GM21576 (cell line): Measurements from ENCODE around the gene PRICKLE3.
"Not testable (repeated sequence)": the region's sequence is repeated elsewhere in the genome, so short reads cannot be mapped to it uniquely, and the experiment has no call there.

Source experiments
- ATAC-seq: cut with Tn5 transposase; IDR thresholded peaks from one replicate; pipeline ENCODE4 v1.9.1; 2021; ENCODE audit warnings: mild to moderate bottlenecking, moderate library complexity; ENCODE audit not compliant: unreplicated experiment

The PRICKLE3 gene

GRCh38 chrX:49184294-49185281, 1.6 kb downstream of the PRICKLE3 start:
- no peak for ATAC-seq

GRCh38 chrX:49183701-49184281, 2.4 kb downstream of the PRICKLE3 start:
- no peak for ATAC-seq

- ATAC-seq: no peak
Observed at GRCh38 chrX:49179358-49179757, 6.8 kb downstream of the PRICKLE3 start.

- ATAC-seq: no peak
Observed at GRCh38 chrX:49178537-49178936, 7.6 kb downstream of the PRICKLE3 start.

- no peak for ATAC-seq
Observed at GRCh38 chrX:49177873-49178480, 8.2 kb downstream of the PRICKLE3 start.

GRCh38 chrX:49177338-49177833, 8.8 kb downstream of the PRICKLE3 start:
- no peak for ATAC-seq

- no peak for ATAC-seq
Observed at GRCh38 chrX:49176421-49177326, 9.5 kb downstream of the PRICKLE3 start.

- ATAC-seq: no peak
Observed at GRCh38 chrX:49175435-49176274, 10.5 kb downstream of the PRICKLE3 start.

GRCh38 chrX:49174723-49175122, 11.4 kb downstream of the PRICKLE3 start:
- ATAC-seq: no peak

- ATAC-seq: not testable (repeated sequence)
Observed at GRCh38 chrX:49173544-49173943, 12.6 kb downstream of the PRICKLE3 start.

GRCh38 chrX:49172280-49172780, 13.8 kb downstream of the PRICKLE3 start:
- peak; percentile 61 for ATAC-seq

- ATAC-seq: no peak
Observed at GRCh38 chrX:49171752-49172279, 14.4 kb downstream of the PRICKLE3 start, which contains the start of gene PLP2. TSS of gene PLP2 (plus strand) at chrX:49171898. CDS start at chrX:49172001, 103 bp downstream.

- no peak for ATAC-seq
Observed at GRCh38 chrX:49167740-49168108, 18.4 kb downstream of the PRICKLE3 start.

- ATAC-seq: no peak
Observed at GRCh38 chrX:49166914-49167739, 19.0 kb downstream of the PRICKLE3 start.

- ATAC-seq: peak; percentile 39
Observed at GRCh38 chrX:49165901-49166881, 20.0 kb downstream of the PRICKLE3 start.

GRCh38 chrX:49164589-49165360, 21.4 kb downstream of the PRICKLE3 start:
- ATAC-seq: no peak
